ENCODE data around the gene LPP. TPM values are rescaled to one million over a fixed set of nuclear protein-coding genes. Genes with fewer than 3 reads are reported as not detected.
A peak's percentile ranks its signal among the peaks of the same experiment; 100 is the strongest.

LPP gene
- total RNA-seq, 1 donor from 2014 or later = 14.2 TPM

DNA sequence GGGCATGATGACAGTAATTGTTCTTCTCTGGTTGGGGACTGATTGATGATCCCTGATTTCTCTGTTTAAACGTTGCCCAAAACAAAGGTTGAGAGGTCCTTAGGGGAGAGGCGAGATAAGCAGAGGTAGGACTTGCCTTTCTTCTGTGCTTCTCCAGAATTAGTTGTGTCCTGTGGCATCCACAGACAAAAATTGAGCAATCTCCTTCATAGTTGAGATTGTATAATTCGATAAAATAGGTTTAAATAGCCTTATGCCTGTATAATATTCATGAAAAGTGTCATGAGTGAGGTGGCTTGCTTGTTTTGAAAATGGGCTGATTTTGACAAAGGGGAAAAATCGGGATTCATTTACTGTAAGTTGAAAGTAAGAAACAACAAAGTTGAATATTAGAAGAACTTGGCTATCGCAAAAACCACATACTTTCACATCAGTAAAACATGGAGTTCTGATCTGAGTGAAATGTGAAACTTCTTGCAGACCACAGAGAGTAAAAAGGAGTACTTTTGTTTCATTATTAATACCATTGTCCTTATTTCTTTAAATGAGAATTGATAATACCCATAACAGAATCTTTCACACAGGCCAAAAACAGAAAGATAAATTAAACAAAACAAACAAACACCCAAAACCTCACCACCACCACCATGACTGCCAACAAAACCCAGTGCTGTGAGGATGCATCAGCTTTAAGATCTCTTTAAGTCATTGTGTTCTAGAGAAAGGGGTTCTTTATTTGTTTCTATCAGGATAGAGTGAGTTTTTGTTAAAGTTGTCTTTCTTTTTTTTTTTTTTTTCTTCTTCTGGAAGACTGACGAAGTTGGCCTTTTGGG lies 155.7 kb downstream of the LPP start:
- FAIRE-seq (peak; percentile 88), DNase-seq (ENCODE audit: low read depth) (no peak)
- TF ChIP-seq, protein P1, sequence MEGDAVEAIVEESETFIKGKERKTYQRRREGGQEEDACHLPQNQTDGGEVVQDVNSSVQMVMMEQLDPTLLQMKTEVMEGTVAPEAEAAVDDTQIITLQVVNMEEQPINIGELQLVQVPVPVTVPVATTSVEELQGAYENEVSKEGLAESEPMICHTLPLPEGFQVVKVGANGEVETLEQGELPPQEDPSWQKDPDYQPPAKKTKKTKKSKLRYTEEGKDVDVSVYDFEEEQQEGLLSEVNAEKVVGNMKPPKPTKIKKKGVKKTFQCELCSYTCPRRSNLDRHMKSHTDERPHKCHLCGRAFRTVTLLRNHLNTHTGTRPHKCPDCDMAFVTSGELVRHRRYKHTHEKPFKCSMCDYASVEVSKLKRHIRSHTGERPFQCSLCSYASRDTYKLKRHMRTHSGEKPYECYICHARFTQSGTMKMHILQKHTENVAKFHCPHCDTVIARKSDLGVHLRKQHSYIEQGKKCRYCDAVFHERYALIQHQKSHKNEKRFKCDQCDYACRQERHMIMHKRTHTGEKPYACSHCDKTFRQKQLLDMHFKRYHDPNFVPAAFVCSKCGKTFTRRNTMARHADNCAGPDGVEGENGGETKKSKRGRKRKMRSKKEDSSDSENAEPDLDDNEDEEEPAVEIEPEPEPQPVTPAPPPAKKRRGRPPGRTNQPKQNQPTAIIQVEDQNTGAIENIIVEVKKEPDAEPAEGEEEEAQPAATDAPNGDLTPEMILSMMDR (IDR thresholded peaks at IDR 0.05; ENCODE audit: insufficient read depth, low read length, severe bottlenecking) = no peak

DNA sequence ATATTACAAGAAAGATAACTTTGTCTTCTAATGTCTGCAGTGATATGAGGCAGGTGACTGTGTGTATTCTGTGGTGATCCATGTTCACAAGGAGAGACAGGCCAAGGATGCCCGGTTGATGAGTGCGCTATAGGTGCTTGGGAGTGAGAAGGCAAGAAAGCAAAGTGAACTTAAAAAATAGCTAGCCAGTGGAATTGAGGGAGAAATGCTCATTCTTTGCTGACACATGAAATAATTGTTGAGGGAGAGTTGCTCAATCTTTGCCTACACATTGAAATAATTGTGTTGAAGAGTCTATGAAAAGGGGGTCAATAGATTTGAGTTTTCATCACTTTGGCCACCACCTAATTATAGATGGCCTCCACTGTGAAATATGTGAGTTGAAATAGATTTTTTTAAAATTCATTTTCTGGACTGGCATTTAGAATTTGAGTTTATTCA lies 156.3 kb downstream of the LPP start:
- TF ChIP-seq, protein P1 (IDR thresholded peaks at IDR 0.05; ENCODE audit: insufficient read depth, low read length, severe bottlenecking) = no peak
- Histone ChIP-seq H3K36me3 (ENCODE audit: control insufficient read depth, insufficient read depth, low read length) (peaks cover 1% of the 10 kb centered on the region), H3K4me3 (ENCODE audit: low read depth, low read length) (no peak overlapping the region), H3K27me3 (ENCODE audit: control insufficient read depth, insufficient read depth, low read length) (no peaks in the 10 kb centered on the region)
- DNase-seq (ENCODE audit: low read depth) (no peak), FAIRE-seq (no peak)

More for the DNA sequence above, 155.7 kb downstream of the LPP start:
- Histone ChIP-seq H3K36me3 (ENCODE audit: control insufficient read depth, insufficient read depth, low read length) (peaks cover 1% of the 10 kb centered on the region), H3K4me3 (ENCODE audit: low read depth, low read length) (no peak overlapping the region), H3K27me3 (ENCODE audit: control insufficient read depth, insufficient read depth, low read length) (no peaks in the 10 kb centered on the region)

DNA sequence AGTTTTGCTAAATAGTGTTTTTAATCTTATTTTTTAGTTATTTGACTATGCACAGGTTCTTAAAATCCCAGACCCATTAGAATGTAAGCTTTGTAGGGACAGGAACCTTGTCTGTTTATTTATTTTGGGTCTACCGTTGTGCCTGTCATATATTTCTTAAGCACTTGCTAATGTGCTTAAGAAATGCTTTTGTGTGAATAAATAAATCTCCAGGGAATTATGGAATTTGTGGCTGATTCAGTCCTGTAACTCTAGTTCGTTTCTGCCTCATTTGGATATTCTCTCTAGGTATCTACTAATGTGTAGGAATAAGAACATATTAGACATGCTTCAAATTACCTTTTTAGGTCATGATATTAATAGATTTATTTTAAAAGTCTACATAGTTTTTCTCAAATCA lies 161.6 kb downstream of the LPP start:
- Histone ChIP-seq H3K36me3 (ENCODE audit: control insufficient read depth, insufficient read depth, low read length) (no peaks in the 10 kb centered on the region), H3K27me3 (ENCODE audit: control insufficient read depth, insufficient read depth, low read length) (no peaks in the 10 kb centered on the region), H3K4me3 (ENCODE audit: low read depth, low read length) (no peak overlapping the region)
- TF ChIP-seq, protein P1 (IDR thresholded peaks at IDR 0.05; ENCODE audit: insufficient read depth, low read length, severe bottlenecking) = no peak
- no peak for FAIRE-seq
- DNase-seq (ENCODE audit: low read depth) = no peak

DNA sequence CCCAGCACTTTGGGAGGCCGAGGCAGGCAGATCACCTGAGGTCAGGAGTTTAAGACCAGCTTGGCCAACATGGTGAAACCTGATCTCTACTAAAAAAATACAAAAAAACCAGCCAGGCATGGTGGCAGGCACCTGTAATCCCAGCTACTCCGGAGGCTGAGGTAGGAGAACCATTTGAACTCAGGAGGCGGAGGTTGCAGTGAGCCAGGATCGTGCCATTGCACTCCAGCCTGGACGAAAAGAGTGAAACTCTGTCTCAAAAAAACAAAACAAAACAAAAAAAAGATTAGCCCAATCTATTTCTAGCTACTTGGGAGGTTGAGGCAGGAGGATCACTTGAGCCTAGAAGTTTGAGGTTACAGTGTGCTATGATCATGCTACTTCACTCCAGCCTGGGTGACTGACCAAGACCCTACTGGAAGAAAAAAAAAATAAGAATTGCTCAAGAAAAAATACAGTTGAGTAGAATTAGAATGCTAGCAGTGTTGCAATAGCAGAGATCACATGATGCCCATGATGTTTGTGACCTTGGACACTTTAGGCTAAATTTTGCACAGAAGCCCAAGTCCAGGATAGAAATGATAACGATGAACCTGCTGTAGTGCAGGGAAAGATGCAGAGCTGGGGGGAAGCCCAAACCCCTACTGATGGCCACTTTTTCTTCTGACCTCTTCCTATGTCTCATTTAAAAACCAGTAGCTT lies 162.2 kb downstream of the LPP start:
- FAIRE-seq = no peak
- TF ChIP-seq, protein P1 (IDR thresholded peaks at IDR 0.05; ENCODE audit: insufficient read depth, low read length, severe bottlenecking) = no peak
- Histone ChIP-seq H3K36me3 (ENCODE audit: control insufficient read depth, insufficient read depth, low read length) (no peaks in the 10 kb centered on the region), H3K27me3 (ENCODE audit: control insufficient read depth, insufficient read depth, low read length) (no peaks in the 10 kb centered on the region), H3K4me3 (ENCODE audit: low read depth, low read length) (no peak overlapping the region)
- DNase-seq (ENCODE audit: low read depth) = no peak

DNA sequence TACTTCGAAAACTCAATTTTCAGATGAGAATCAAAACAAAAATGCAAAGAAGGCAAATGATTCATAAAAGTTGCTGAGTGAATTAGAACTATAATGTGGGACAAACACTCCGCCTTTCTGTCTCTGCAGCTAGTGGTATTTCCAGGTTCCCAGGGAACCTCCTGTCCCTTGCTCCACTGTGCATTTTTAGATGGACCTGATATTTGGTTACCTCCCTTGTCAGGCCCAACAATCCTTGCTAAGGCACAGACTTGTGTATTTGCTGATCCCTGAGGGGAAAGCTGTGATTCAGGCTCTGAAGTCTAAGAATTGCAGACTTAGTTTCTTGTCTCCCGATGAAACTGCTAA lies 162.7 kb downstream of the LPP start:
- DNase-seq (ENCODE audit: low read depth) (no peak), FAIRE-seq (no peak)
- Histone ChIP-seq H3K4me3 (ENCODE audit: low read depth, low read length) (no peak overlapping the region), H3K27me3 (ENCODE audit: control insufficient read depth, insufficient read depth, low read length) (no peaks in the 10 kb centered on the region), H3K36me3 (ENCODE audit: control insufficient read depth, insufficient read depth, low read length) (no peaks in the 10 kb centered on the region)
- TF ChIP-seq, protein P1 (IDR thresholded peaks at IDR 0.05; ENCODE audit: insufficient read depth, low read length, severe bottlenecking) = no peak
